ENCODE measurements around the gene NHLH1.

Gene NHLH1

GRCh38 chr1:160326418-160326817, 40.5 kb upstream of the NHLH1 start:
- no peaks in the 10 kb centered on the region for H3F3A ChIP-seq (ENCODE audit: insufficient read depth, low read length)
- no peaks in the 10 kb centered on the region for H3K9me2 ChIP-seq (replicated peaks; ENCODE audit: insufficient read depth, low read length)
- no peaks in the 10 kb centered on the region for H3K27me3 ChIP-seq (replicated peaks; ENCODE audit: insufficient read depth, low read length)
- H3K4me3 ChIP-seq (ENCODE audit: low read length): no peak overlapping the region
- peaks cover 15% of the 10 kb centered on the region for H3K79me2 ChIP-seq (ENCODE audit: low read length)
- H3K36me3 ChIP-seq (replicated peaks; ENCODE audit: insufficient read depth, low read length): peaks cover 27% of the 10 kb centered on the region; the same call in 1 of the 2 replicates
- H4K20me1 ChIP-seq (ENCODE audit: insufficient read depth, low read length): no peaks in the 10 kb centered on the region
- no peaks in the 10 kb centered on the region for H3K9me3 ChIP-seq (replicated peaks; ENCODE audit: insufficient read depth, low read length)
- no peak overlapping the region for H3K27ac ChIP-seq (ENCODE audit: low read length)
- DNase-seq: no peak
- H2AFZ ChIP-seq (ENCODE audit: low read length): no peak overlapping the region
- TF ChIP-seq EZH2 (optimal IDR thresholded peaks at IDR 0.05; ENCODE audit: low read depth, low read length): no peak
- TF ChIP-seq CTCF (IDR thresholded peaks at IDR 0.05; ENCODE audit: low read length): no peak
- no peak for TF ChIP-seq EZH2phosphoT487 (IDR thresholded peaks at IDR 0.05; ENCODE audit: low read length)
- H3K4me1 ChIP-seq (ENCODE audit: low read length): no peaks in the 10 kb centered on the region
- H3K9ac ChIP-seq (ENCODE audit: low read length): no peak overlapping the region
- no peak overlapping the region for H3K4me2 ChIP-seq (ENCODE audit: low read depth, low read length)

- Histone ChIP-seq H3K9me3 (replicated peaks; ENCODE audit: insufficient read depth, low read length) (no peaks in the 10 kb centered on the region), H3K9ac (ENCODE audit: low read length) (no peak overlapping the region), H3K4me2 (ENCODE audit: low read depth, low read length) (no peak overlapping the region), H3F3A (ENCODE audit: insufficient read depth, low read length) (no peaks in the 10 kb centered on the region), H3K27me3 (replicated peaks; ENCODE audit: insufficient read depth, low read length) (no peaks in the 10 kb centered on the region), H4K20me1 (ENCODE audit: insufficient read depth, low read length) (no peaks in the 10 kb centered on the region), H3K4me1 (ENCODE audit: low read length) (no peaks in the 10 kb centered on the region), H3K9me2 (replicated peaks; ENCODE audit: insufficient read depth, low read length) (no peaks in the 10 kb centered on the region), H3K4me3 (ENCODE audit: low read length) (no peak overlapping the region), H3K79me2 (ENCODE audit: low read length) (0 out of 2 replicates have a peak, but pooled peaks cover 9% of the 10 kb centered on the region), H2AFZ (ENCODE audit: low read length) (no peak overlapping the region), H3K27ac (ENCODE audit: low read length) (no peak overlapping the region), H3K36me3 (replicated peaks; ENCODE audit: insufficient read depth, low read length) (peaks cover 27% of the 10 kb centered on the region; the same call in 1 of the 2 replicates)
- TF ChIP-seq EZH2 (optimal IDR thresholded peaks at IDR 0.05; ENCODE audit: low read depth, low read length) (no peak), EZH2phosphoT487 (IDR thresholded peaks at IDR 0.05; ENCODE audit: low read length) (no peak), CTCF (IDR thresholded peaks at IDR 0.05; ENCODE audit: low read length) (no peak)
- no peak for DNase-seq
These were observed 38.7 kb upstream of the NHLH1 start for GRCh38 chr1:160328184-160328583.

- no peak for DNase-seq
- no peak overlapping the region for H3K4me2 ChIP-seq (ENCODE audit: low read depth, low read length)
- peaks cover 33% of the 10 kb centered on the region; the same call in 1 of the 2 replicates for H3K36me3 ChIP-seq (replicated peaks; ENCODE audit: insufficient read depth, low read length)
- H3K9me3 ChIP-seq (replicated peaks; ENCODE audit: insufficient read depth, low read length): no peaks in the 10 kb centered on the region
- H3F3A ChIP-seq (ENCODE audit: insufficient read depth, low read length): no peaks in the 10 kb centered on the region
- TF ChIP-seq EZH2 (optimal IDR thresholded peaks at IDR 0.05; ENCODE audit: low read depth, low read length) (no peak), EZH2phosphoT487 (IDR thresholded peaks at IDR 0.05; ENCODE audit: low read length) (no peak), CTCF (IDR thresholded peaks at IDR 0.05; ENCODE audit: low read length) (no peak)
- H2AFZ ChIP-seq (ENCODE audit: low read length): no peak overlapping the region
- no peak overlapping the region for H3K9ac ChIP-seq (ENCODE audit: low read length)
- H3K4me3 ChIP-seq (ENCODE audit: low read length): no peak overlapping the region
- 0 out of 2 replicates have a peak, but pooled peaks cover 10% of the 10 kb centered on the region for H3K79me2 ChIP-seq (ENCODE audit: low read length)
- no peaks in the 10 kb centered on the region for H3K9me2 ChIP-seq (replicated peaks; ENCODE audit: insufficient read depth, low read length)
- no peaks in the 10 kb centered on the region for H3K4me1 ChIP-seq (ENCODE audit: low read length)
- no peaks in the 10 kb centered on the region for H4K20me1 ChIP-seq (ENCODE audit: insufficient read depth, low read length)
- H3K27ac ChIP-seq (ENCODE audit: low read length): no peak overlapping the region
- no peaks in the 10 kb centered on the region for H3K27me3 ChIP-seq (replicated peaks; ENCODE audit: insufficient read depth, low read length)
These were observed 36.8 kb upstream of the NHLH1 start for GRCh38 chr1:160330119-160330518.
